NCI-H2196 treated with DMSO at 0.1 percent for 48 hours (cell line): ENCODE measurements around the gene ORC5.
A peak's percentile ranks its signal among the peaks of the same experiment; 100 is the strongest.

ENCODE experiments used
- DNase-seq: peaks from one replicate; lab custom pipeline; 2025; ENCODE audit not compliant: unreplicated experiment; lab: John Stamatoyannopoulos, UW

ORC5 gene

DNA sequence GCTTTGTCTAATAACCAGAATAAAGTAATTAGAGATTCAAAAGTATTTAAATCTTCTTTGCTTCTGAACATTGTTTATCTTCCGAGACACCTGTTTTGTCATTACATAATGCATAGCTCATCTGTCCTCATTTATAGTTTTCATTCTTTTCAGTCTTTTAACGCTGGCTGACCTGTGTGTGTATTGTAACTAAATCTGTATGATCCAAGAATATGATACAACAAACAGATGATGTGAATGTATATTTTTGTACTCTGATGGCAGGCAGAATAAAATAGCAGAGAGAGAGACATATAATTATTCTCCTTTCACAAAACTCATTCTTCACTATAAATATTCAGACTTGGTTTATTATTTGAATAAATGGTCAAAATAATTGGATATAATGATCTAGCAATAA is 80.6 kb downstream of the ORC5 start:
- DNase-seq = no peak

DNA sequence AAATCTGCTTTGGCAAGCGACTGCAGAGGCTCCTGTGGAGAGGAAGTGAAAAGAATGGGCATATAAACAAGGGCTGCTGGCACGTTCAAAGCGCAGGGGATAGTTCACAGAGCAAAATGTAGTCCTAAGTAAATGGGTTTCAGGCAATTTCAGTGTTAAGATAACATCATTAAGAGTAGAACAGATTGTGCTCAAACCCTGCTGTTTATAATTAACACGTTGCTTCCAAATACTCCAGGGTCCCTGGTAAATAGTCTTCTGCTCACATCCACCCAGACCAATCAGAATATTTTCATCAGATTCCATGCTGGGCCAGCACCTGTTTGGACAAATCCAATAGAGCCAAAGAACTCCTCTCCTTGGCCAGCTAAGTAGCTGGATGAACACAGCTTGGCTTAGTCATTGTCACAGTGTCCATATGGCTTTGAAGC is 81.4 kb downstream of the ORC5 start:
- no peak for DNase-seq

DNA sequence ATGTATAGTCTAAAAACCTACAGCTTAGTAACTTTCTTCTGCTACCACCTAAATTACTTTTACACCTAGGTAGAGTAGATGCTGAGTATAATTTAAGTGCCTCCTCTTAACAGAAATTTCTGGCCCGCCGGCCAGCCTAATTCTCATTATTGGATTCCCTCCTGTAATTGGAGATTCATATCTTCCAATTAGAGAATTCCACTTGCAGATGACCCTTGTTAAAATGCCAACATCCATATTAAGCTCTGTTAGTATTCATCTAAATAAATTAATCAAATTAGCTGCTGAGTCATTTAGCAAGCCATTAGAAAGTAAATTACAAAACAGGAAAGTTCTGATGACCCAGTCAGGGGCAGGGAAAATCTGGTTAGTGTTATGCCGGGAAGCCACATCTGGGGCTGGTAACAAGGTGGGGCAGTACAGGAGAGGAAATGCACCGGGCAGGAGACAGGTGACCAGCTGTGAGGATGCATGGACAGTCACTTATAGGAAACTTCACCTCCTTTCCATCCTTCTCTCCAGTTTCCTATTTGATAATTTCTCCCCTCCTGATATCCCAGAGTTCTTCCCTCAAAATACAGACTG is 82.8 kb downstream of the ORC5 start:
- no peak for DNase-seq

DNA sequence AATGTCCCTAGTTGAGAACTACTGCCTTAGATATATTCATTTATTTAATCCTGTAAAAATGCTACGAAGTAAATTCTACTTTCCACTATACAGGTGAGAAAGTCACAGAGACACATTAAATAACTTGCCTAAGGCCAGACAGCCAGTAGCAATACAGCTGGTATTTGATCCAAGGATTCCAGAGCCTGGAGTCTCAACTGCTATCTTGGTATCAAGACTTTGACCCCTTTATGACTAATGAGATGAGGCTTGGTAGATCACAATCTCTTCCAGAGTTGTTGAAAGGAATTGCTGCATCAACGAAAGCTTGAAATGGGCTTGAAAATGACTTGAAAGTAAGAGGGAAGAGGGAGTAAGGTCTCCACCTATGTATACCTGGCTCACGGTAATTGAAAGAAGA is 83.3 kb downstream of the ORC5 start:
- no peak for DNase-seq

DNA sequence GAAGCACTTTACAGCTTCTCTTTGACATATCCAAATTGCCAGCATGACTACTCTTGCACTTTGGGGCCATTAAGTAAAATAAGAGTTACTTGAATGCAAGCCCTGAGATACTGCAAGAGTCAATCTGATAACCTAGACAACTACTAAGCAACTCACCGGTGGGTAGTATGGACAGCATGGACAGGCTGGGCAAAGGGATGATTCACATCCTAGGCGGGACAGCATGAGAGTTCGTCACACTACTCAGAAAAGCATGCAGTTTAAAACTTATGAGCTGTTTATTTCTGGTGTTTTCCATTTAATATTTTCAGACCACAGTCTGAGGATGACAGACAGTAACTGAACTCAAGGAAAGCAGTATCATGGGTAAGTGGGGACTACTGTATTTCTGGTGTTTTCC is 84.0 kb downstream of the ORC5 start:
- DNase-seq = no peak

DNA sequence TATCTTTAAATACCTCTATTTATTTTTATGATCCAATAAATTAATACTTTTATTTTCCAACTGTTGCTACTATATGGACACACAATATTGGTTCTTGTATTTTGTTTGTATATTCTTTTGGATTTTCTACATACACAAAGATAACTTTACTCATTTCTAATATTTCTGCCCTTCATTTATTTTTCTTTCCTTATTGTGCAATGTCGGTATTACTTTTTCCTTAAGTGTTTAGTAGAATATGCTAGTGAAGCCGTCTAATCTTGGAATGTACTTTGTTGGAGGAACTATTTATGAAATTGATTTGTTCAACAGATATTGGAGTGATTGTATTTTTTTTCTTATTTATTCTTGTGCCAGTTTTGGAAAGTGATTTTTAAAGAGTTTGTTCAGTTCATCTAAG is 94.0 kb downstream of the ORC5 start:
- DNase-seq = no peak

DNA sequence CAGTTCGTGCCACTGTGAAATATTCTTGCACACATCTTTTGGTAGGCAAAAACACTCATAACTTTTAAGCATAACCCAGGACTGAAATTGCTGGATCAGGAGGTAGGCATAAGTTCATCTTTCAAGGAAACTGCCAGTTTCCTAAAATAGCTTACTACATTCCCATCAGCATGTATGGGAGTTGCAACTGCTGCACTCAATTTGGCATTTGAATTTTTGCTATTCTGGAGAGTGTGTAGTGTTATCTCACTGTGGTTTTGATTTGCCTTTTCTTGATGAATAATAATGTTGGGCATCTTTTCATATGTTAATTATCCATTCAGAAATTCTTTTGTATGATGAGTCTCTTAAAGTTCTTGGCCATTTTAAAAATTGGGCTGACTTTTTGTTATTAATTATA is 95.2 kb downstream of the ORC5 start:
- DNase-seq = no peak

DNA sequence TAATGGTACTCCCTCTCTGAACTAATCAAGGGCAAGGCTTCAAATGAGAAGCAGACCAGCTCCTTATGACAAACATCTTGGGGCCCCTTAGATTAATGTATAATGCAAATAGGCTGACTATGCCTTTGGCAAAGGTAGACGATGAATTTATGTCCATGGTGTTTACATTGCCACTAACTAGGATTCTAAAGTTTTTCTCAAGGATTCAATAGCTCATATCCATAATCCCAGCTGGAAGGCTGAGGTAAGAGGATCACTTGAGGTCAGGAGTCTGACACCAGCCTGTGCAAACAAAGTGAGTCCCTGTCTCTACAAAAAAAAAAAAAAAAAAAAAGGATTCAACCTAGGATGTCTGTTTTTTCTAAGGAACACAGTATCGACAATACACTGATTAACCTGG is 96.5 kb downstream of the ORC5 start:
- no peak for DNase-seq

DNA sequence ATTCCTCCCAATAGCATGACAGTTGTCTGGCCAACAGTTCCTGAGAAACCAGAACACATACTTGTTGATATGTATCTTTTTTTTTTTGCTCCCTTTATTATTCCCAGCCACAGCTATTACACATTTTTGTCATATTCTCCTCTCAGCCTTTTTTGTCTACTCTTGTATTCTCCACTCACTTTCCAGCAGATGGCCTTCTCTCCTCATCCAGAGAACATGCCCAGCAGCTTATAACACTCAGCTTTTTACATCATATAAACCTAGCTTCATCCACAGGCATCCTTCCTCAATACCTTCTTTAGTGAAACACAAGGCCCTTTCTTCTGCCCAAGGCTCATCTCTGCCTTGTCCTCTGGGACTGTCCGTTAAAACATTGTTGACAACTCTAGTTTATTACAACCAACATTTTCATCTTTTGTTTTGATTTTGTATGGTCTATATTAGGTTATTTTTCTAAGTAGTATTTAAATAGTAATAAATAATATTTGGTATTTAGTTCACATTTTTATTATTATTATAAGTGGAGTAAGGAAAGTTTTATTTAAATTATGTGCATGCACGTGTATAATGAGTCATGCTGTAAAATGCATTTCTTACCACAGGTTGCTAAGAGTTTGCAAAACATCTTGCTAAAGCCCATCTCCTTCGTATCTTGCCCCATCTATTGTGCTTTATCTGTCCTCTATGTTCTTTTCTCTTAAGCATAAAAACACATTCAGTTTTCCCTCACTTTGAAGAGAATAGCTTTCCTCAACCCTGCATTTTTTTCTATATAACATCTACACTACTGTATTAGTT is 101.5 kb downstream of the ORC5 start:
- DNase-seq = peak; percentile 16

DNA sequence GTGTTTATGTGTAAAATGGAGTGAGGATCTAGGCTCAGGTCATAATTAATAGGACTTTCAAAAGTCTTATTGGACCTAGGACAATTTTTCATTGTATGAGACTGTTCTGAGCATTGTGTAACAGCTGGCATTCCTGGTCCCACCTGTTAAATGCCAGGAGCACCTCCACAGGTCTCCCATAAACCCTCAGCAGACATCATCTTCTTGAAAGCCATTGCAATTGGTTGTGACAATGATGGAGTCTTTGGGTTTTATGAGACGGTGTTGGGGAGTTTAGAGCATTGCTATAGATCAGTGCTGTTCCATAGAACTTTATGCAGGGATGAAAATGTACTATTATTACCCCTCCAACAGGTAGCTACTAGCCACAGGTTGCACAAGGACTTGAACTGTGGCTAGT is 108.9 kb downstream of the ORC5 start:
- DNase-seq = no peak

DNA sequence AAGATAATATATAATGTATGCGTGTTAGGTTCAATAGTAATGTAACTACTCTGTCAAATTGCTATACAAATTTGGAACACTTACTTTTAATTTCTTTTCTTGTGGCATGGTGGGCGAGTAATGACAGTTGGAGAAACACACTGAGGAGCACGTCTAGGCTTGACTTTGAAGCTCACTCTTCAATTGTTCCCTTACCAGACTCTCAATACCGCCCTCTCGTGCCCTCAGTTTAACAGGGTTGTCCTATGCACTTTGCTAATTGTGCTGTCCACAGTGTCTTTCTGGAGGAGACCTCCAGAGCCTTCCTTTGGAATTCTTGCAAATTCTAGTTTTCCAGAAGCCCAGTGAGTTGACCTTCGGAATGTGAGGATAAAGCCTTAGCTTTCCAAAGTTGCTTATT is 111.1 kb downstream of the ORC5 start:
- DNase-seq = no peak

DNA sequence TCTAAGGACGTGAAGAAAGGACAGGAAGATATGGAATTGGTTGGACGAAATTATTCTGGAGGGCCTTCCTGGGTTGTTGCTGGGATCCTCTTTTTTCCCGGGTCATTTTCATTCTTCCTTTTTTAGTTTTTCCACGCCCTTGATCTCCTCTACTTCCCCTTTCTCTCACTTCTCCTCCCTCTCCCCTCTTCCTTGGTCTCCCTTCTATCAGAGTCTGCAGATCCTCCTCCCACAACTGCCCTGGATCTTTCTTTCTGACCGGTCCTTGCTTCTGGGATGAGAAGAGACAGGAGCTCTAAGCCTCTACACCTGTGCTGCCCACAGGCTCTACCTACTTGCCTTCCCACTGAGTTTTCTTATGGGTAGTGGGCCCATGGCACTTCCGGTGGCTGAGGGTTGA is 114.7 kb downstream of the ORC5 start:
- no peak for DNase-seq

DNA sequence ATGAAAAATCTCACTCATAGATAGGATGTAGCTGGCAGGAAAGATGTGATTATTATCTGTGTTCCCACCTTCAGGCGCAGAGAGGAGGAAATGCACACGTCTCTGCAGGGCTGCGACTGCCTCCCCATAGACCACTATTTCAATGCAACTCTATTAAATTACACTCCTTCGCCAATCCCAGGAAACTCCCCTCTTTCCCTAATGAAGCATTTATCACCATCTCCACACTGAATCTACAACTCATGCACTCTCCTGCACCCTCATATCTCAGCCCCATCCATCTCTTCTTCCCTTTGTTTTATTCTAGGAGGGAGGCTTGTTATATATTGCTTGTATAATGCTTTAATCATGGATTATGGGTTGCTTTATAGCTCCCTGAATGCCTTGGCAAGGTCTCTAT is 116.6 kb downstream of the ORC5 start:
- DNase-seq = no peak

DNA sequence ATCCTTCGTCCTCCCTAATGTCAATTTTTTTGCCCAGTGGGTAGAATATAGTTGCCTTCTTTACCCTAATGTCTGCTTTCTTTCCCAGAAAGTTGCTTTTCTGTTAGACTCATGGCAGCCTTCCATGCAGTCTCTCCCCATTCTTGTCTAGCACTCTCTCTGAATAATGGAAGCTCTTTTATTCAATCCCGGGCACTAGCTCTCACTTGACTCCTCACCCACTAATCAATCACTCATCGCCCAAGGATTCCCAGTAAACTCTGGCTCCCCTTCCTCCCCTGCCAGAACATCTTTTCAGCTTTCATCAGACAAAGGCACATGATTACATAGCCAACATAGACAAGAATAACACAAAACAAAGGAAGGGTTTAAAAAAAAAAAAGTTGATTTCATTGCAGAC is 118.2 kb downstream of the ORC5 start:
- no peak for DNase-seq

DNA sequence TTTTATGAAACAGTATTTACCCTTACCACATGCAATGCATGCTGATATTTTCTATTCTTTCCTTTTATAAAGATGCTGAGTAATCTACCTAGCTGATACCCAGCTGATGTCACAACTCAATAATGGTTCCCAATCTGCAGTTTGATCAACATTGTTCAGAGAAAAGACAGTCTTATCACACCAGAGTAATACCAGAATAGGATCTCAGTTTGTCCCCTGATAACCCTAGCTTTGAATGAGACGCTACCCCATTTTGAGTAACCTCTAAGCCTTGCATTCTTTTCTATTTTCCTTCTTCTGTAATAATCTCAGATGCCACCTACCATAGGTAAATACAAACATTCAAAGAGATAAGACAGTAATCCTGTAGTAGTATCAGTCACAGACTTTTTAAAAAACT is 118.8 kb downstream of the ORC5 start:
- DNase-seq = no peak
